ENCODE data around the gene PRKCH. TPM values are rescaled to one million over a fixed set of nuclear protein-coding genes. Genes with fewer than 3 reads are reported as not detected.

The PRKCH gene
- total RNA-seq, 1 donor from 2014 or later = 0.30 TPM

GRCh38 chr14:61331992-61332657 is 10.7 kb downstream of the PRKCH start:
- H3K36me3 Mint-ChIP-seq (ENCODE audit: low read depth) = no peaks in the 10 kb centered on the region
- H3K9me3 Mint-ChIP-seq = no peaks in the 10 kb centered on the region
- H3K4me3 Mint-ChIP-seq = no peak overlapping the region
- H3K27me3 Mint-ChIP-seq (ENCODE audit: low read depth) = peaks cover 9% of the 10 kb centered on the region
- no peak overlapping the region for H3K27ac Mint-ChIP-seq (ENCODE audit: unreplicated experiment)
- no peak for DNase-seq (ENCODE audit: low read depth, low spot score)
- H3K4me1 Mint-ChIP-seq = no peaks in the 10 kb centered on the region
- TF ChIP-seq, protein P1, sequence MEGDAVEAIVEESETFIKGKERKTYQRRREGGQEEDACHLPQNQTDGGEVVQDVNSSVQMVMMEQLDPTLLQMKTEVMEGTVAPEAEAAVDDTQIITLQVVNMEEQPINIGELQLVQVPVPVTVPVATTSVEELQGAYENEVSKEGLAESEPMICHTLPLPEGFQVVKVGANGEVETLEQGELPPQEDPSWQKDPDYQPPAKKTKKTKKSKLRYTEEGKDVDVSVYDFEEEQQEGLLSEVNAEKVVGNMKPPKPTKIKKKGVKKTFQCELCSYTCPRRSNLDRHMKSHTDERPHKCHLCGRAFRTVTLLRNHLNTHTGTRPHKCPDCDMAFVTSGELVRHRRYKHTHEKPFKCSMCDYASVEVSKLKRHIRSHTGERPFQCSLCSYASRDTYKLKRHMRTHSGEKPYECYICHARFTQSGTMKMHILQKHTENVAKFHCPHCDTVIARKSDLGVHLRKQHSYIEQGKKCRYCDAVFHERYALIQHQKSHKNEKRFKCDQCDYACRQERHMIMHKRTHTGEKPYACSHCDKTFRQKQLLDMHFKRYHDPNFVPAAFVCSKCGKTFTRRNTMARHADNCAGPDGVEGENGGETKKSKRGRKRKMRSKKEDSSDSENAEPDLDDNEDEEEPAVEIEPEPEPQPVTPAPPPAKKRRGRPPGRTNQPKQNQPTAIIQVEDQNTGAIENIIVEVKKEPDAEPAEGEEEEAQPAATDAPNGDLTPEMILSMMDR (conservative IDR thresholded peaks at IDR 0.05) = no peak

DNA sequence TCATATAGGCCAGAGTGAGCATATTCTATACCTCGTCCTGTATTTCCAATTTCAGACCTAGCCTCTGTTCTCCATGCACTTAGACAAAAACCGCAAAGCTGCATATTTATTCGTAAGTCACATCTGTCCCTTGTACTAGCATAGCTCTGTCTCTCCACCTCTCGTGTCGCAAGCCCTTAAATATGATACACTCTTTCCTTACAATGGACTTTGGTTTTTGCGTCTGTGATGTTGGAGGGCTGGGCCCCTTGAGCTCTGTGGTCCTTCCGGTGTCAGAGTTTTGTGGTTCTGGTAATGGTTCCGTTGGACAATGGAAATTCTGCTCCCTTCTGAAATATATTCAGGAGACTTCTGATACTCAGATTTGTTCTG is 11.3 kb downstream of the PRKCH start:
- H3K4me1 Mint-ChIP-seq = no peaks in the 10 kb centered on the region
- H3K9me3 Mint-ChIP-seq = no peaks in the 10 kb centered on the region
- H3K27me3 Mint-ChIP-seq (ENCODE audit: low read depth) = peaks cover 9% of the 10 kb centered on the region
- H3K4me3 Mint-ChIP-seq = no peak overlapping the region
- H3K36me3 Mint-ChIP-seq (ENCODE audit: low read depth) = no peaks in the 10 kb centered on the region
- H3K27ac Mint-ChIP-seq (ENCODE audit: unreplicated experiment) = no peak overlapping the region
- no peak for DNase-seq (ENCODE audit: low read depth, low spot score)
- TF ChIP-seq, protein P1 (conservative IDR thresholded peaks at IDR 0.05) = no peak

DNA sequence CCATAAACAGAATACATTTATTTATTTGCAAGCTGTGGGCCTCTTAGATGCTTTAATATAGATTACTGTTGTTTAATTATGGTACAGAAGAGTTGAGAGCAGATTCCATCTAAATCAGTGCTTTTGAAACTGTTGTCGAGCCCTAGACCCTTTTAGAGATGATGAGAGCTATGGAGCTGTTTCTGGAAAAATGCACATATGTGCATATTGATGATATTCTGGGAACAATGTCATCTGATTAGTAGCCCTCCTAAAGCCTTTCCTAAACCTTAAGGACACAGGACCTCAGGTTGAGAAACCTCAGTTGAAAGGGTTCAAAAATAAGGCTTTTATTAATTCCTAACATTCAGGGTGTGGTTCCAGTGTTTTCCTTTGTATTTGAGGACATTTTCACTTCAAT is 11.7 kb downstream of the PRKCH start:
- H3K27ac Mint-ChIP-seq (ENCODE audit: unreplicated experiment) = no peak overlapping the region

GRCh38 chr14:61334197-61334701 is 12.9 kb downstream of the PRKCH start:
- Mint-ChIP-seq H3K27me3 (ENCODE audit: low read depth) (peaks cover 9% of the 10 kb centered on the region), H3K36me3 (ENCODE audit: low read depth) (no peaks in the 10 kb centered on the region), H3K4me1 (no peaks in the 10 kb centered on the region), H3K9me3 (no peaks in the 10 kb centered on the region), H3K4me3 (no peak overlapping the region), H3K27ac (ENCODE audit: unreplicated experiment) (peak overlapping the region; percentile 22)
- DNase-seq (ENCODE audit: low read depth, low spot score) = no peak
- TF ChIP-seq, protein P1 (conservative IDR thresholded peaks at IDR 0.05) = no peak

More for the DNA sequence above, 11.7 kb downstream of the PRKCH start:
- no peaks in the 10 kb centered on the region for H3K36me3 Mint-ChIP-seq (ENCODE audit: low read depth)
- TF ChIP-seq, protein P1 (conservative IDR thresholded peaks at IDR 0.05) = no peak
- H3K27me3 Mint-ChIP-seq (ENCODE audit: low read depth) = peaks cover 9% of the 10 kb centered on the region
- no peak for DNase-seq (ENCODE audit: low read depth, low spot score)
- H3K4me3 Mint-ChIP-seq = no peak overlapping the region
- no peaks in the 10 kb centered on the region for H3K4me1 Mint-ChIP-seq
- H3K9me3 Mint-ChIP-seq = no peaks in the 10 kb centered on the region

- no peaks in the 10 kb centered on the region for H3K4me1 Mint-ChIP-seq
- H3K9me3 Mint-ChIP-seq = no peaks in the 10 kb centered on the region
- TF ChIP-seq, protein P1 (conservative IDR thresholded peaks at IDR 0.05) = no peak
- no peak overlapping the region for H3K4me3 Mint-ChIP-seq
- H3K27me3 Mint-ChIP-seq (ENCODE audit: low read depth) = peaks cover 9% of the 10 kb centered on the region
- no peak for DNase-seq (ENCODE audit: low read depth, low spot score)
- H3K36me3 Mint-ChIP-seq (ENCODE audit: low read depth) = no peaks in the 10 kb centered on the region
- no peak overlapping the region for H3K27ac Mint-ChIP-seq (ENCODE audit: unreplicated experiment)
These were observed 13.7 kb downstream of the PRKCH start for GRCh38 chr14:61335049-61335448.
